NCI-H446 treated with DMSO at 0.1 percent for 48 hours (cell line): ENCODE results near the gene HNRNPCL4.
"Not testable (repeated sequence)": the region's sequence is repeated elsewhere in the genome, so short reads cannot be mapped to it uniquely, and the experiment has no call there.

ENCODE experiments used
- DNase-seq: peaks from one replicate; lab custom pipeline; 2025; lab: John Stamatoyannopoulos, UW

HNRNPCL4 gene

GRCh38 chr1:13165531-13165930 is at the start of gene HNRNPCL4:
Gene HNRNPCL4, minus strand, starts transcription at chr1:13165631. Its CDS starts 164 bp downstream, at chr1:13165467.
- not testable (repeated sequence) for DNase-seq

GRCh38 chr1:13208712-13209111 is 43.3 kb upstream of the HNRNPCL4 start:
- not testable (repeated sequence) for DNase-seq

- DNase-seq = not testable (repeated sequence)
These were observed 35.9 kb upstream of the HNRNPCL4 start, which contains the start of gene PRAMEF13 for GRCh38 chr1:13201309-13201708. Gene PRAMEF13, minus strand, starts transcription at chr1:13201409. Its CDS starts 1,820 bp downstream, at chr1:13199589.

- DNase-seq = not testable (repeated sequence)
These were observed 6.1 kb upstream of the HNRNPCL4 start, which contains the start of gene PRAMEF9 for GRCh38 chr1:13171548-13171947. Gene PRAMEF9, plus strand, starts transcription at chr1:13171848. Its CDS starts 3,433 bp downstream, at chr1:13175281.

GRCh38 chr1:13155909-13156308 is 9.5 kb downstream of the HNRNPCL4 start, which contains the start of gene PRAMEF26:
Gene PRAMEF26, minus strand, starts transcription at chr1:13156009. Its CDS starts 2,914 bp downstream, at chr1:13153095.
- DNase-seq = not testable (repeated sequence)

GRCh38 chr1:13116754-13117153 is 48.7 kb downstream of the HNRNPCL4 start, which contains the start of gene HNRNPCL2:
Gene HNRNPCL2, minus strand, starts transcription at chr1:13116854. Its CDS starts 454 bp downstream, at chr1:13116400.
- not testable (repeated sequence) for DNase-seq
